Measurements from ENCODE around the gene GLT8D2. TPM values are rescaled to one million over a fixed set of nuclear protein-coding genes. Genes with fewer than 3 reads are reported as not detected.

GLT8D2 gene
- total RNA-seq, 2 experiments from 2014 or later: not detected

DNA sequence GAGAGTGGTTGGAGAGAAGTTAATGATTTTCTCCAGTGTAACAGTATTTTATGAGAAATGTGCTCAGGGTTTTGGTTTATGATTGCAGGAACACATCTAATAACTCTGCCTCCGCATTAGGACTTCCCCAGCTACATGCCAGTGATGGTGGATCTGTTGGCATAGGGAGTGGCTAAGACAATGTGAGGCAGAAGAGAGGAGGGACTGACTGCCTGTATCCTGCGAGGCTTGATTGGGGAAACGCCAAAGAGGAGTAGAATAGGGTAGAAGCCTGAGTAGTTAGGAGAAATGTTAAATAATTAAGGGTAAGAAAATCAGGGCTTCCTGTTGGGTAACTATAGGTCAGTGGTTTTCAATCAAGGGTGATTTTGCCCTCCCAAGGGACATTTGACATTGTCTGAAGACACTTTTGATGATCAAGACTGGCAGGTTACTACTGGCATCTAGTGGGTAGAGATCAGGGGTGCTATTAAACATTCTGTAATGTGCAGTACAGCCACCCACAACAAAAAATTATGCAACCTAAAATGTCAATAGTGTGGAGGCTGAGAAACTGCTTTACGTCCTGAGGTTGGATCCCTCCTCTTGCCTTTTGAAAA lies 71.5 kb downstream of the GLT8D2 start:
- Mint-ChIP-seq H3K27ac (no peak overlapping the region), H3K36me3 (ENCODE audit: low read depth) (peaks cover 85% of the 10 kb centered on the region), H3K27me3 (no peaks in the 10 kb centered on the region), H3K4me3 (no peak overlapping the region), H3K9me3 (no peaks in the 10 kb centered on the region), H3K4me1 (ENCODE audit: low read depth) (peaks cover 23% of the 10 kb centered on the region)
- Histone ChIP-seq H3K4me3 (ENCODE audit: low read length) (no peak overlapping the region), H3K9me3 (ENCODE audit: control insufficient read depth in 1 of 2, insufficient read depth in 1 of 2, low read length in 2 of 2) (no peaks in the 10 kb centered on the region), H3K36me3 (ENCODE audit: insufficient read depth, low read length) (peaks cover 74% of the 10 kb centered on the region), H3K27me3 (ENCODE audit: control insufficient read depth in 1 of 2, insufficient read depth in 2 of 2, low read length in 2 of 2) (no peaks in the 10 kb centered on the region), H3K27ac (ENCODE audit: low read depth in 1 of 2, low read length in 2 of 2) (no peak overlapping the region), H3K4me1 (ENCODE audit: insufficient read depth, low read length) (peaks cover 10% of the 10 kb centered on the region)
- DNase-seq: no peak
- TF ChIP-seq, protein P1, sequence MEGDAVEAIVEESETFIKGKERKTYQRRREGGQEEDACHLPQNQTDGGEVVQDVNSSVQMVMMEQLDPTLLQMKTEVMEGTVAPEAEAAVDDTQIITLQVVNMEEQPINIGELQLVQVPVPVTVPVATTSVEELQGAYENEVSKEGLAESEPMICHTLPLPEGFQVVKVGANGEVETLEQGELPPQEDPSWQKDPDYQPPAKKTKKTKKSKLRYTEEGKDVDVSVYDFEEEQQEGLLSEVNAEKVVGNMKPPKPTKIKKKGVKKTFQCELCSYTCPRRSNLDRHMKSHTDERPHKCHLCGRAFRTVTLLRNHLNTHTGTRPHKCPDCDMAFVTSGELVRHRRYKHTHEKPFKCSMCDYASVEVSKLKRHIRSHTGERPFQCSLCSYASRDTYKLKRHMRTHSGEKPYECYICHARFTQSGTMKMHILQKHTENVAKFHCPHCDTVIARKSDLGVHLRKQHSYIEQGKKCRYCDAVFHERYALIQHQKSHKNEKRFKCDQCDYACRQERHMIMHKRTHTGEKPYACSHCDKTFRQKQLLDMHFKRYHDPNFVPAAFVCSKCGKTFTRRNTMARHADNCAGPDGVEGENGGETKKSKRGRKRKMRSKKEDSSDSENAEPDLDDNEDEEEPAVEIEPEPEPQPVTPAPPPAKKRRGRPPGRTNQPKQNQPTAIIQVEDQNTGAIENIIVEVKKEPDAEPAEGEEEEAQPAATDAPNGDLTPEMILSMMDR (IDR thresholded peaks at IDR 0.05): no peak
- ChIA-PET POLR2A (no interaction called here), CTCF (no interaction called here)
- no peak for ATAC-seq (ENCODE audit: poor library complexity)
- intact Hi-C loops (cut with DNase I, micrococcal nuclease): no loop called here

DNA sequence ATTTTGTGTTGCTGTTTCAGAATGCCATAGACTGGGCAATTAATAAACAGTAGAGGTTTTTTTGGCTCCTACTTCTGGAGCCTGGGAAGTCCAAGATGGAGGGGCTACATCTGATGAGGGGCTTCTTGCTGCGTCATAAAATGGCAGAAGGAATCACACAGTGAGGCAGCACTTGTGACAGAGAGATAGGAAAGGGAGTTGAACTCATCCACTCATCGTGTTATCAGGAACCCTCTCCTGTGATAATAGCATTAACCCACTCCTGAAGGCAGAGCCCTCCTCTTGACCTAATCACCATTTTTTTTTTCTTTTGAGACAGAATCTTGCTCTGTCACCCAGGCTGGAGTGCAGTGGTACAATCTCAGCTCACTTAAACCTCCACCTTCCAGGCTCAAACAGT lies 74.6 kb downstream of the GLT8D2 start:
- H3K27me3 Mint-ChIP-seq: no peaks in the 10 kb centered on the region
- H3K4me1 Mint-ChIP-seq (ENCODE audit: low read depth): peaks cover 38% of the 10 kb centered on the region
- DNase-seq: no peak
- Histone ChIP-seq H3K27ac (ENCODE audit: low read depth in 1 of 2, low read length in 2 of 2) (no peak overlapping the region), H3K4me3 (ENCODE audit: low read length) (no peak overlapping the region), H3K36me3 (ENCODE audit: insufficient read depth, low read length) (peaks cover 47% of the 10 kb centered on the region), H3K4me1 (ENCODE audit: insufficient read depth, low read length) (peaks cover 15% of the 10 kb centered on the region), H3K27me3 (ENCODE audit: control insufficient read depth in 1 of 2, insufficient read depth in 2 of 2, low read length in 2 of 2) (no peaks in the 10 kb centered on the region), H3K9me3 (ENCODE audit: control insufficient read depth in 1 of 2, insufficient read depth in 1 of 2, low read length in 2 of 2) (no peaks in the 10 kb centered on the region)
- no peak overlapping the region for H3K27ac Mint-ChIP-seq
- H3K36me3 Mint-ChIP-seq (ENCODE audit: low read depth): peaks cover 75% of the 10 kb centered on the region
- ATAC-seq (ENCODE audit: poor library complexity): no peak
- intact Hi-C loops (cut with DNase I, micrococcal nuclease): no loop called here
- POLR2A ChIA-PET: no interaction called here
- no peaks in the 10 kb centered on the region for H3K9me3 Mint-ChIP-seq
- CTCF ChIA-PET: no interaction called here
- TF ChIP-seq, protein P1 (IDR thresholded peaks at IDR 0.05): no peak
- no peak overlapping the region for H3K4me3 Mint-ChIP-seq

DNA sequence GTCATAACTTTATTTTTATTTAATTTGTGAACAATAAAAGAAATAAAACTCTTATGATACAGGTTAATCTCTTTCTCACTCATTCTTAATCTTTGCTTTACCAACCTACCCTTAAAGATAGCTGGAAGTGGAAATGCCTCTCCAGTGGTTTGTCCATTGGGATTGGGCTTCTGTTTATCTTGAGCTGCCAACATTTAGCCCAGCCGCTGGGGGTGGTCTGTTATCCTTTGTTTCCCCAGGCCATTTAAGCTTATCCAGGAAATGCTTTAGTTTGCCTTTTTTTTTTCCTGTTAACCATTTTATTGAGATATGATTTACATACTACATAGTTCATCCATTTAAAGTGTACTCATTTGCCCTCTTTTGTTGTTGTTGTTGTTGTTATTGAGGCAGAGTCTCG lies 76.1 kb downstream of the GLT8D2 start:
- Mint-ChIP-seq H3K36me3 (ENCODE audit: low read depth) (peaks cover 70% of the 10 kb centered on the region), H3K27me3 (no peaks in the 10 kb centered on the region), H3K27ac (no peak overlapping the region), H3K4me3 (no peak overlapping the region), H3K9me3 (no peaks in the 10 kb centered on the region), H3K4me1 (ENCODE audit: low read depth) (peaks cover 51% of the 10 kb centered on the region)
- no peaks in the 10 kb centered on the region for H3K27me3 ChIP-seq (ENCODE audit: control insufficient read depth in 1 of 2, insufficient read depth in 2 of 2, low read length in 2 of 2)
- peaks cover 43% of the 10 kb centered on the region for H3K36me3 ChIP-seq (ENCODE audit: insufficient read depth, low read length)
- no peak overlapping the region for H3K4me3 ChIP-seq (ENCODE audit: low read length)
- ATAC-seq (ENCODE audit: poor library complexity) (no peak), DNase-seq (no peak)
- peaks cover 20% of the 10 kb centered on the region for H3K4me1 ChIP-seq (ENCODE audit: insufficient read depth, low read length)
- ChIA-PET POLR2A (interaction anchor here (0.7 to 1.2 kb wide), 4 partner anchors 8 to 165 kb away, joined by 3 to 5 read pairs (median 4); partner anchors contain the start of gene TDG), CTCF (no interaction called here)
- no peaks in the 10 kb centered on the region for H3K9me3 ChIP-seq (ENCODE audit: control insufficient read depth in 1 of 2, insufficient read depth in 1 of 2, low read length in 2 of 2)
- TF ChIP-seq, protein P1 (IDR thresholded peaks at IDR 0.05): no peak
- no peak overlapping the region for H3K27ac ChIP-seq (ENCODE audit: low read depth in 1 of 2, low read length in 2 of 2)
- intact Hi-C loops (cut with DNase I, micrococcal nuclease): no loop called here

Data from CD4-positive, alpha-beta T cell (primary cell).